Neural progenitor cell (in vitro differentiated cells): ENCODE results near the gene UBL7.

ENCODE experiments used
- CTCF ChIP-seq: fragments of 200-600 bp; sonication (generic); IDR thresholded peaks from 2 replicates; pipeline ENCODE4 v1.5.1; 2017; ENCODE audit warnings: antibody characterized with exemption, mild to moderate bottlenecking
- EZH2 ChIP-seq: fragments of 200-600 bp; sonication (generic); IDR thresholded peaks from 2 replicates; pipeline ENCODE4 v1.6.1; 2017; ENCODE audit warnings: antibody characterized with exemption, mild to moderate bottlenecking, moderate library complexity
- EZH2phosphoT487 ChIP-seq: fragments of 200-600 bp; sonication (generic); IDR thresholded peaks from 2 replicates; pipeline ENCODE4 v1.6.1; 2017; ENCODE audit warnings: antibody characterized with exemption

GRCh38 chr15:74418575-74419338 lies 42.2 kb downstream of the UBL7 start:
- TF ChIP-seq CTCF (no peak), EZH2 (no peak), EZH2phosphoT487 (no peak)
